ENCODE measurements around the gene NELFA.
A peak's percentile ranks its signal among the peaks of the same experiment; 100 is the strongest.

Gene NELFA

DNA sequence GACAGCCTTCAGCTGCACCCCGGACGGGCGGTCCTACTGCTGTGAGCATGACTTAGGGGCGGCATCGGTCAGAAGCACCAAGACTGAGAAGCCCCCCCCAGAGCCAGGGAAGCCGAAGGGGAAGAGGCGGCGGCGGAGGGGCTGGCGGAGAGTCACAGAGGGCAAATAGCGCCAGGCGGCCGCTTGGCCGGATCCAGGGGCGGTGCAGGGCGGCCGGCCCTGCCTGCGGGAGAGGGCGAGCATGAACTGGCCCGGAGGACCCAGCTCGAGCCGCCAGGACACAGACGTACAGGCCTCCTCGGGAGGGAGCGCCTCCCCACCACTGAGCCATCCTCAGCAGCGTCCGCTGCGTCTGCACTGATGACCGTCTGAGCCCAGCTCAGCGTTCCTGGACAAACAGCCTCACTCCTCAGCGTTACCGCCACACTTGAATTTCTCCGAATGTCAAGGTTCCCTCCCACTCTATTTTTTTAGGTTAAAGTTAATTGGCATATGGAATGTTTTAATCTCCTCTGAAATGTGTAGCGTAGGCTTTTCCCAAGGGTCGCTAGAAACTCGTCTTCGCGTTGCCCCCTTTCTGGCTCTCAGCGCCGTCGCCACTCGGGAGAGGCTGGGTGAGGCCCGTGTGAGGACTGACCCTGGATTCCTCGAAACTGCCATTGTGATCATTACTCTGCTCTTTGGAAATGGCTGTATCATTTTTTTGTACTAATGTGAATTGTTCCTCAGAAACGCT, 29.9 kb downstream of the NELFA start:
- CTCF ChIA-PET, result no interaction called here
- DNase-seq (ENCODE audit: low spot score), result no peak
- H3K27ac ChIP-seq, result peak overlapping the region; percentile 43

DNA sequence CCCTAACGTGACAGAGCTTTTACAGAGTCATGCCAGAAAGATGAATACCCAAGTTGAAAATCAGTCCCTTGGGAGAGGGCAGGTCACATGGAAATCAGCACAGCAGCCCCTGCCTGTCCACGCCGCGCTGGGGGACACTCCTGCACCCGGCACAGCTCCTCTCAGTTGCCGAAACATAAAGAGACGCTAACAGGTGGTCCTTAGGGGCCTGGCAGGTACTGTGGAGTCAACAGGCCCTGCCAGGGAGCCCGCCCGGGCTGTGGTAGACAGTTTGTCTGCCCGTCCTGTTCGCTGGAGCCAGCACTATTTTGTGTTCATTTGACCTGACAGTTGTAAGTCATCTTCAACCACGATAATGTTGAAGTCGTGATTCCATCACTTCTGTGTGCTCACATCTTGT, 30.5 kb downstream of the NELFA start:
- H3K27ac ChIP-seq, result peak overlapping the region; percentile 43; the same call in 1 of the 2 replicates
- ChIA-PET CTCF (no interaction called here), POLR2A (ENCODE audit: low non-redundant PET) (no interaction called here)
- no peak for DNase-seq (ENCODE audit: low spot score)
- TF ChIP-seq, protein P1, sequence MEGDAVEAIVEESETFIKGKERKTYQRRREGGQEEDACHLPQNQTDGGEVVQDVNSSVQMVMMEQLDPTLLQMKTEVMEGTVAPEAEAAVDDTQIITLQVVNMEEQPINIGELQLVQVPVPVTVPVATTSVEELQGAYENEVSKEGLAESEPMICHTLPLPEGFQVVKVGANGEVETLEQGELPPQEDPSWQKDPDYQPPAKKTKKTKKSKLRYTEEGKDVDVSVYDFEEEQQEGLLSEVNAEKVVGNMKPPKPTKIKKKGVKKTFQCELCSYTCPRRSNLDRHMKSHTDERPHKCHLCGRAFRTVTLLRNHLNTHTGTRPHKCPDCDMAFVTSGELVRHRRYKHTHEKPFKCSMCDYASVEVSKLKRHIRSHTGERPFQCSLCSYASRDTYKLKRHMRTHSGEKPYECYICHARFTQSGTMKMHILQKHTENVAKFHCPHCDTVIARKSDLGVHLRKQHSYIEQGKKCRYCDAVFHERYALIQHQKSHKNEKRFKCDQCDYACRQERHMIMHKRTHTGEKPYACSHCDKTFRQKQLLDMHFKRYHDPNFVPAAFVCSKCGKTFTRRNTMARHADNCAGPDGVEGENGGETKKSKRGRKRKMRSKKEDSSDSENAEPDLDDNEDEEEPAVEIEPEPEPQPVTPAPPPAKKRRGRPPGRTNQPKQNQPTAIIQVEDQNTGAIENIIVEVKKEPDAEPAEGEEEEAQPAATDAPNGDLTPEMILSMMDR (conservative IDR thresholded peaks at IDR 0.05; ENCODE audit: low read depth), result no peak

More for the DNA sequence above, 29.9 kb downstream of the NELFA start:
- TF ChIP-seq, protein P1 (conservative IDR thresholded peaks at IDR 0.05; ENCODE audit: low read depth), result no peak
- POLR2A ChIA-PET (ENCODE audit: low non-redundant PET), result no interaction called here

DNA sequence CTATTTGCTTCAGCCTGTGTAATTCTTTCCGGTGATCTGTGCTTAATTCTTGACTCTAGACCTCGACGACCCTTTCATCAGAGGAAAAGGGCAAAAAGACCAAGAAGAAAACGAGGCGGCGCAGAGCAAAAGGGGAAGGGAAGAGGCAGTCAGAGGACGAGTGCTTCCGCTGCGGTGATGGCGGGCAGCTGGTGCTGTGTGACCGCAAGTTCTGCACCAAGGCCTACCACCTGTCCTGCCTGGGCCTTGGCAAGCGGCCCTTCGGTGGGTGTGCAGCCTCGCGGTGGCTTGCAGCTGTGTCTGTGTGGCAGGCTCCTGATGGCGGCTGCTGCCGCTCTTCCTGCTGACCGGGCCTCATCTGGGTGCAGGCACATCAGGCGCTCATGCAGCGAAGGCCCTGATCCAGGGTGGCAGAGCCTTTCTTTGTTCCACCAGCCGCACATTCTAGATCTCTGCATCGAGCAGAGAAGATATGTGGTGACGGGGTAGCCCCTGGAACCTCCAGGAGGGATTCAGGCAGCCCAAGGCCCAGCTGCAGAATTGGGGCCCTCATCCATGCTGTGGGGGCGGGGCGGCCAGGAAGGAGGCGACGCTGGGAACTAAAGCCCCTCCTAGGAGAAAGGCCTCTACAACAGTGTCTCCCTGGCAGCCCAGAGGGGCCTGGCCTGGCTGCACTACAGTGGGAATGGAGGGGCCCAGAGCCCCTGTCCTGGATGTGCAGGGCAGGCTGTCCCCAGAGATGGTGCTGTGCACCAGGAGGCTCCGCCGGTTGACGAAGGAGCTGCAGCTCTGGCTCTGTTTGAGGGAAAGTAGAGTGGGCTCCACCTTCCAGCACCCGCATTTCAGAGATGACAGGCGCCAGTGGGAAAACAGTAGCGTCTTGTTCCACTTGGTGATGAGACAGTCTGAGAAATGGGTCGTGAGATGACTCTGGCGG, 32.1 kb downstream of the NELFA start:
- TF ChIP-seq, protein P1 (conservative IDR thresholded peaks at IDR 0.05; ENCODE audit: low read depth), result no peak
- CTCF ChIA-PET, result no interaction called here
- POLR2A ChIA-PET (ENCODE audit: low non-redundant PET), result no interaction called here
- H3K27ac ChIP-seq, result no peak overlapping the region
- no peak for DNase-seq (ENCODE audit: low spot score)

DNA sequence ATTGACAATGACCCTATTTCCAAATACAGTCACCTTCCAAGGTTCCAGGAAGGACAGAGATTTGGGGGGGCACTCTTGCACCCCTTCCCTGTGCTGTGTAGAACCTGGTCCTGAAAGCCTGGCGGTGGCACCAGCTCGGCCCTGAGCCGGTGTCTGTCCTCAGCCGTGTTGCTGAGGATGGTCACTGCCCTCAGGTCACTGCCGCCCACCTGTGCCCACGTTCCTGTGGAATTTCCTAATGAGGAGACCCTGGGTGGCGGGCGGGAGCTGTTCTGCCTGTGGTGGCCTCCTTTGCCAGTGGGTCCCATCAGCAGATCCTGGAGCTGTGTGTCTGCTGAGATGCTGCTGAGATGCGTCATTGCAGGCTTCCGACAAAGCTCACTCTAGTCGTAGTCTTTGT, 32.9 kb downstream of the NELFA start:
- ChIA-PET POLR2A (ENCODE audit: low non-redundant PET) (no interaction called here), CTCF (no interaction called here)
- no peak for DNase-seq (ENCODE audit: low spot score)
- TF ChIP-seq, protein P1 (conservative IDR thresholded peaks at IDR 0.05; ENCODE audit: low read depth), result no peak
- no peak overlapping the region for H3K27ac ChIP-seq

DNA sequence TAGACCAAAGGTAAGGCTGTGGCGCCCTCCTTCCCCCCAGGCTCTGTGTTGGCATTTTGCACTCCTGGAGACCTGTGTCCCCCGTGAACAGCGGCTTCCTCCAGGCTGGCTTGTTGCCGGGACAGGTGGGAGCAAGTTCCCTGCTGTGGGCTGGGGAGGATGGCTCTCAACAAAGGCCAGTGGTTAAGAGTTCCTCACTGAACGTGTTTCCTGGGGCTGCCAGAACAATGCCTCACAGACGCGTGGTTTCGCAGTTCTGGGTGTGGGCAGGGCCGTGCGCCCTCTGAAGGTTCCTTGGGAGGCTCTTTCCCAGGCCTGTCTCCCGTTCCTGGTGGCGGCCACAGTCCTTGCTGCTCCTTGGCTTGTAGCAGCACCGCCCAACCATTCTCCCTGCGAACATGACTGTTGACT, 33.4 kb downstream of the NELFA start:
- ChIA-PET CTCF (no interaction called here), POLR2A (ENCODE audit: low non-redundant PET) (no interaction called here)
- DNase-seq (ENCODE audit: low spot score), result no peak

DNA sequence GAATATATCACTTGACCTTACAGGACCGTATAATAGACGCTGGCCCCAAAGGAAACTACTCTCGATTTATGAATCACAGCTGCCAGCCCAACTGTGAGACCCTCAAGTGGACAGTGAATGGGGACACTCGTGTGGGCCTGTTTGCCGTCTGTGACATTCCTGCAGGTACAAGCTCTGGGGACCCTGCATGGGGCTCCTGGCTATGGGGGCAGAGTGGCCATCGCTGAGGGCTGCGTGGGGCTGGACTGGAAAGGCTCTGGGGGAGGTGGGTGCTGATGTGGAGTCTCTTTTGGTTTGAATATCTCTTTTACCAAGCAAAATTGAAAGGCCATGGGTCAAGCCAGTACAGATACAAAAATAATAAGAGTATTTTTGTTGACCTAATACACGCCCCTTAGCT, 33.9 kb downstream of the NELFA start:
- no peak for DNase-seq (ENCODE audit: low spot score)
- ChIA-PET POLR2A (ENCODE audit: low non-redundant PET) (no interaction called here), CTCF (no interaction called here)
- TF ChIP-seq, protein P1 (conservative IDR thresholded peaks at IDR 0.05; ENCODE audit: low read depth), result no peak
- H3K27ac ChIP-seq, result 0 out of 2 replicates have a peak overlapping the region, but pooled peaks have one; percentile 21

More for the DNA sequence above, 33.4 kb downstream of the NELFA start:
- peak overlapping the region; percentile 21; the same call in 1 of the 2 replicates for H3K27ac ChIP-seq
- TF ChIP-seq, protein P1 (conservative IDR thresholded peaks at IDR 0.05; ENCODE audit: low read depth), result no peak

All from RWPE1 (cell line).